Fibroblast of lung (primary cell): ENCODE results near the gene ATL1. TPM values are rescaled to one million over a fixed set of nuclear protein-coding genes. Genes with fewer than 3 reads are reported as not detected.
A peak's percentile ranks its signal among the peaks of the same experiment; 100 is the strongest.

Experiments
- DNase-seq, 2 donors: peaks; one replicate each; pipeline versions ENCODE4 v3.0.0 to v3.0.0-alpha.2; 2010; ENCODE audit warnings: low read depth in 2 of 2
- H2AFZ ChIP-seq: 2 replicates; pipeline ENCODE4 v1.5.1; 2012; ENCODE audit warnings: low read length, control low read depth, inconsistent platforms
- H3K27ac ChIP-seq: 2 replicates; pipeline ENCODE4 v1.5.1; 2011; ENCODE audit warnings: low read length, control low read depth; ENCODE audit not compliant: insufficient read depth
- H3K27me3 ChIP-seq: 2 replicates; pipeline ENCODE4 v1.5.1; 2011; ENCODE audit warnings: mild to moderate bottlenecking, low read length; ENCODE audit not compliant: control insufficient read depth, insufficient read depth
- H3K36me3 ChIP-seq: 2 replicates; pipeline ENCODE4 v1.5.1; 2011; ENCODE audit warnings: low read length; ENCODE audit not compliant: control insufficient read depth, insufficient read depth
- H3K4me1 ChIP-seq: 2 replicates; pipeline ENCODE4 v1.5.1; 2011; ENCODE audit warnings: low read length; ENCODE audit not compliant: control insufficient read depth, insufficient read depth; ENCODE audit errors: extremely low read depth
- H3K4me2 ChIP-seq: 2 replicates; pipeline ENCODE4 v1.5.1; 2011; ENCODE audit warnings: low read length, control low read depth; ENCODE audit not compliant: insufficient read depth; ENCODE audit errors: extremely low read depth
- H3K4me3 ChIP-seq, 4 experiments: fragments of 200-600 bp in 1 of 4; sonication (generic) in 1 of 4; replicated peaks in 1 of 4; 2 replicates each; pipeline ENCODE4 v1.5.1; 2011 to 2016; ENCODE audit warnings: low read length in 4 of 4, low read depth in 3 of 4, mild to moderate bottlenecking in 3 of 4, control low read depth in 2 of 4, inconsistent platforms in 1 of 4, mixed read lengths in 1 of 4; ENCODE audit not compliant: insufficient read depth in 1 of 4; ENCODE audit errors: control extremely low read depth in 1 of 4
- H3K79me2 ChIP-seq: 2 replicates; pipeline ENCODE4 v1.5.1; 2012; ENCODE audit warnings: mild to moderate bottlenecking, low read length, inconsistent platforms; ENCODE audit not compliant: control insufficient read depth, insufficient read depth
- H3K9ac ChIP-seq: 2 replicates; pipeline ENCODE4 v1.5.1; 2011; ENCODE audit warnings: mild to moderate bottlenecking, low read length, control low read depth; ENCODE audit not compliant: insufficient read depth
- H3K9me3 ChIP-seq: 2 replicates; pipeline ENCODE4 v1.5.1; 2012; ENCODE audit warnings: low read depth, low read length; ENCODE audit not compliant: control insufficient read depth, insufficient read depth
- H4K20me1 ChIP-seq: 2 replicates; pipeline ENCODE4 v1.5.1; 2011; ENCODE audit warnings: low read length; ENCODE audit not compliant: control insufficient read depth, insufficient read depth; ENCODE audit errors: extremely low read depth
- CTCF ChIP-seq, 2 donors: IDR thresholded peaks in 1 of 2; conservative IDR thresholded peaks in 1 of 2; 1 replicate in 1 of 2; 2 replicates in 1 of 2; pipeline ENCODE4 v1.5.1; 2011 to 2012; ENCODE audit warnings: low read length in 2 of 2, control low read depth in 1 of 2, inconsistent platforms in 1 of 2, low read depth in 1 of 2, mild to moderate bottlenecking in 1 of 2
- EZH2 ChIP-seq: IDR thresholded peaks from 2 replicates; pipeline ENCODE4 v1.5.1; 2012; ENCODE audit warnings: low read length, control low read depth, mild to moderate bottlenecking; ENCODE audit errors: missing control alignments
- polyA plus RNA-seq, 2 donors: library from polyadenylated mRNA; depleted of rRNA in 1 of 2; stranded (reverse) in 1 of 2; unstranded in 1 of 2; fragments of >200 nt; gene quantifications; 2 replicates each; pipeline ENCODE4 v1.2.1, GENCODE V29; 2011 to 2012; ENCODE audit warnings: missing spikeins in 1 of 2
- total RNA-seq: library from RNA; depleted of rRNA; stranded (reverse); fragments of >200 nt; gene quantifications from 2 replicates; pipeline ENCODE4 v1.2.1, GENCODE V29; 2014

Gene ATL1
- total and polyA plus RNA-seq, 2 donors (not counting 1 experiment from before 2014, with no cell fraction given), result 14.9 to 16.2 TPM

DNA sequence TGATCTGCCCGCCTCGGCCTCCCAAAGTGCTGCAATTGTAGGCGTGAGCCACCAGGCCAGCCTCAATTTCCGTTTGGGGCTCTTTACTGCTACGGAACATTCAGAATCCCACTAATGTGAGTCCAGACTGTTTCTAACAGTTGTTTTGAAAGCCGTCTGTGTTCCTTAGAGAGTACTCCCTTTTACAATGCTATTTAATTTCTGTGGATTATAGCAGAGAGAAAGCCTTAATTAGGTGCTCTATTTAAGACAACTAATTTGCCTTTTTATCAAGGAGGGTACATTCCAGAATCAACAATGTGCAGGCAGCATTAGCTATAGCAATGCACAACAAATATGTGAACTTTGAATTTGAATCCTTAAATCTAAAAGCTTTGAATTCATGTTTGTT is 110.9 kb downstream of the ATL1 start:
- H3K9me3 ChIP-seq, result no peaks in the 10 kb centered on the region
- DNase-seq, result no peak
- no peaks in the 10 kb centered on the region for H3K36me3 ChIP-seq
- no peak overlapping the region for H3K27ac ChIP-seq
- H3K4me3 ChIP-seq, result no peak overlapping the region
- H3K4me2 ChIP-seq, result no peak overlapping the region
- no peak overlapping the region for H3K9ac ChIP-seq
- H4K20me1 ChIP-seq, result no peaks in the 10 kb centered on the region
- peaks cover 19% of the 10 kb centered on the region for H3K79me2 ChIP-seq
- peaks cover 14% of the 10 kb centered on the region for H3K4me1 ChIP-seq
- no peak overlapping the region for H2AFZ ChIP-seq
- H3K27me3 ChIP-seq, result no peaks in the 10 kb centered on the region
- TF ChIP-seq EZH2 (no peak), CTCF (conservative IDR thresholded peaks at IDR 0.05 in 1 of 2, IDR thresholded peaks at IDR 0.05 in 1 of 2; ENCODE audit: low read depth in 1 of 2, low read length in 2 of 2) (no peak)

GRCh38 chr14:50675597-50675996 is 115.7 kb downstream of the ATL1 start:
- no peaks in the 10 kb centered on the region for H3K79me2 ChIP-seq
- no peaks in the 10 kb centered on the region for H4K20me1 ChIP-seq
- TF ChIP-seq EZH2, result no peak
- no peak for TF ChIP-seq CTCF (conservative IDR thresholded peaks at IDR 0.05 in 1 of 2, IDR thresholded peaks at IDR 0.05 in 1 of 2; ENCODE audit: low read depth in 1 of 2, low read length in 2 of 2)
- peak overlapping the region; percentile 21 for H2AFZ ChIP-seq
- H3K27ac ChIP-seq, result peak overlapping the region; percentile 73
- H3K4me3 ChIP-seq, result no peak overlapping the region
- no peaks in the 10 kb centered on the region for H3K9me3 ChIP-seq
- no peak overlapping the region for H3K9ac ChIP-seq
- H3K4me1 ChIP-seq, result peaks cover 23% of the 10 kb centered on the region
- peak in 1 of 2 donors; percentile 52 for DNase-seq
- H3K27me3 ChIP-seq, result no peaks in the 10 kb centered on the region
- no peaks in the 10 kb centered on the region for H3K36me3 ChIP-seq
- H3K4me2 ChIP-seq, result peak overlapping the region; percentile 49

DNA sequence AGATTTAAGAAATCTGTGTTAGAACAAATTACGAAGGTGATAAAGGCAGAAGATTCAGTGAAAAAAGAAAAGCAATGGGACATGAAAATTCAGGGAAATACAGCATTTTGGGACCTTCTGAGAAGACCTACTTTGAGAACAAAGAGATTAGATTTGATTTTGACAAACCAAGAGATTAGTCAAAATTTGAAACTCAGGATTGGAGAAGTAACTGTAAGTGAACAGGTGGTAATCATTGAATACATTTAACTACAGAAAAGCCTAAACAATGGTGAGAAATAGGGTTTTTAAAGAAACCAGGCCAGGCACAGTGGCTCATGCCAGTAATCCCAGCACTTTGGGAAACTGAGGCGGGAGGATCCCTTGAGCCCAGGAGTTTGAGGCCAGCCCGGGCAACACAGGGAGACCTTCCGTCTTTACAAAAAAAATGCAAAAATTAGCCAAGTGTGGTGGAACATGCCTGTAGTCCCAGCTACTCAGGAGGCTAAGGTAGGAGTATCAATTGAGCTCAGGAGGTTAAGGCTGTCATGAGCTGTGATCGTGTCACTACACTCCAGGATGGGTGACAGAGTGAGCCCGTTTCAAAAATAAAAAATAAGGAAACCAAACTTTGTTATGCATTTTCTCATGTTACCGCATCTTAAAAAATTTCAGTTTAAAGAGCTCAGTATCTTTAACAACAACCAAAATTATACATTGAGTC is 117.0 kb downstream of the ATL1 start:
- peaks cover 23% of the 10 kb centered on the region for H3K4me1 ChIP-seq
- H3K9ac ChIP-seq, result no peak overlapping the region
- H3K27ac ChIP-seq, result peak overlapping the region; percentile 77
- no peaks in the 10 kb centered on the region for H4K20me1 ChIP-seq
- H3K4me3 ChIP-seq, result peak overlapping the region in 1 of 4 experiments; percentile 1
- no peaks in the 10 kb centered on the region for H3K9me3 ChIP-seq
- no peak for TF ChIP-seq EZH2
- no peak for TF ChIP-seq CTCF (conservative IDR thresholded peaks at IDR 0.05 in 1 of 2, IDR thresholded peaks at IDR 0.05 in 1 of 2; ENCODE audit: low read depth in 1 of 2, low read length in 2 of 2)
- no peaks in the 10 kb centered on the region for H3K79me2 ChIP-seq
- H3K27me3 ChIP-seq, result no peaks in the 10 kb centered on the region
- H3K4me2 ChIP-seq, result peak overlapping the region; percentile 72
- no peak for DNase-seq
- peak overlapping the region; percentile 23 for H2AFZ ChIP-seq
- no peaks in the 10 kb centered on the region for H3K36me3 ChIP-seq
